ENCODE measurements around the gene ZG16.

DNA sequence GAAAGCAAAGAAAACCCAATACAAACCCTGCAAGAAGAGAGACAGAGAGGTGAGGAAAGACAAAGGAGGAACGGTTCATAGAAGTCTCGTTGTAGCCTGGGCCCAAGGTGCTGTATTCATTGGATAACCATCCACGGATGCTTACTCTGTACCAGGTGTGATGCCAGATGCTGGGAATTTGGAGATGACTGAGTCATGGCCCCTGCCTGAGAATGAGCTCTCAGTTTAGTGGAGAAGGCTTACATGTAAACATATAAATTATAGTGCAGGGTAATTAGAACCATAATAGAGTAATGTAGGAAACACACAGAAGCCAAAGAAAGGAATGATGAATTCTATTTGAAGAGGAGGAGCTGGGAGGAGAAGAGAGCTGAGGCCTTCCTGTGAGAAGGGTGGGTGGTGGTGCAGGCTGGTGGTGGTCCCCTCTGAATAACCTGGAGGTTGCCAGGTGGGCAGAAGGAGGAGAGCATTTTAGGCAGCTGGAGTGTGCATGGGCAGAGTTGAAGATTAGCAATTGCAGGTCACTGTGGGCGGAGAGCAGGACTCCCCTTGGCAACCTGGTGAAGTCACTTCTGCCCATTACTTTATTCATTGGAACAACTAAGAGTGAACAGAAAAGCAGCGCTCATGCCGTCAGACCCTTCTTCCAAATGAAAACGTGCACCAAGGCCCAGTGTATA lies 7.7 kb upstream of the ZG16 start:
- TF ChIP-seq ZBTB7A (IDR thresholded peaks at IDR 0.05; ENCODE audit: low read depth) (no peak), RAD21 (IDR thresholded peaks at IDR 0.05; ENCODE audit: low read depth) (no peak), TAF1 (IDR thresholded peaks at IDR 0.05; ENCODE audit: low read depth) (no peak), TEAD4 (IDR thresholded peaks at IDR 0.05) (no peak), REST (IDR thresholded peaks at IDR 0.05; ENCODE audit: low read depth) (no peak), FOXM1 (IDR thresholded peaks at IDR 0.05; ENCODE audit: borderline replicate concordance, low read depth) (no peak), YY1 (IDR thresholded peaks at IDR 0.05; ENCODE audit: low read depth) (no peak), NFIC (IDR thresholded peaks at IDR 0.05) (no peak), CREB1 (IDR thresholded peaks at IDR 0.05; ENCODE audit: low read depth) (no peak), EP300 (IDR thresholded peaks at IDR 0.05; ENCODE audit: borderline replicate concordance) (no peak)
- TF ChIP-seq, protein P1, sequence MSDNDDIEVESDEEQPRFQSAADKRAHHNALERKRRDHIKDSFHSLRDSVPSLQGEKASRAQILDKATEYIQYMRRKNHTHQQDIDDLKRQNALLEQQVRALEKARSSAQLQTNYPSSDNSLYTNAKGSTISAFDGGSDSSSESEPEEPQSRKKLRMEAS (IDR thresholded peaks at IDR 0.05): no peak
- TF ChIP-seq, protein P2, sequence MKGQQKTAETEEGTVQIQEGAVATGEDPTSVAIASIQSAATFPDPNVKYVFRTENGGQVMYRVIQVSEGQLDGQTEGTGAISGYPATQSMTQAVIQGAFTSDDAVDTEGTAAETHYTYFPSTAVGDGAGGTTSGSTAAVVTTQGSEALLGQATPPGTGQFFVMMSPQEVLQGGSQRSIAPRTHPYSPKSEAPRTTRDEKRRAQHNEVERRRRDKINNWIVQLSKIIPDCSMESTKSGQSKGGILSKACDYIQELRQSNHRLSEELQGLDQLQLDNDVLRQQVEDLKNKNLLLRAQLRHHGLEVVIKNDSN (IDR thresholded peaks at IDR 0.05): no peak
